ENCODE results near the gene AKT1S1. TPM values are rescaled to one million over a fixed set of nuclear protein-coding genes. Genes with fewer than 3 reads are reported as not detected.

AKT1S1 gene
- total and polyA plus RNA-seq, 2 donors (not counting 1 experiment from before 2014, with no cell fraction given) = 16.6 to 23.0 TPM

- no peak overlapping the region for H3K9ac ChIP-seq (ENCODE audit: low read length)
- DNase-seq = no peak
- TF ChIP-seq EZH2 (IDR thresholded peaks at IDR 0.05; ENCODE audit: borderline replicate concordance, insufficient read depth, low read depth, low read length, poor library complexity, severe bottlenecking) = no peak
- no peak for TF ChIP-seq CTCF (IDR thresholded peaks at IDR 0.05)
- no peaks in the 10 kb centered on the region for H3K27me3 Mint-ChIP-seq
- no peak overlapping the region for H3K4me3 Mint-ChIP-seq
- no peak overlapping the region for H3K27ac ChIP-seq (ENCODE audit: low read length in 2 of 2)
- H3K27ac Mint-ChIP-seq = no peak overlapping the region
- H3K4me1 Mint-ChIP-seq = peaks cover 11% of the 10 kb centered on the region
- no peaks in the 10 kb centered on the region for H3K9me3 ChIP-seq (ENCODE audit: control extremely low read depth in 1 of 3, control insufficient read depth in 2 of 3, insufficient read depth in 1 of 3, low read length in 2 of 3)
- no peaks in the 10 kb centered on the region for H3K9me3 Mint-ChIP-seq (ENCODE audit: insufficient read depth)
- H3K4me1 ChIP-seq (ENCODE audit: control insufficient read depth in 2 of 2, insufficient read depth in 2 of 2, low read length in 2 of 2) = peaks cover 7 to 12% of the 10 kb centered on the region in 2 donors
- H3K79me2 ChIP-seq (ENCODE audit: control insufficient read depth, insufficient read depth, low read length) = peaks cover 8% of the 10 kb centered on the region
- no peak overlapping the region for H2AFZ ChIP-seq (ENCODE audit: insufficient read depth, low read depth, low read length, poor library complexity, severe bottlenecking)
- intact Hi-C loops (cut with micrococcal nuclease) = no loop called here
- ChIA-PET POLR2A (no interaction called here), CTCF (no interaction called here)
- ATAC-seq (ENCODE audit: low read depth) = no peak
- H4K20me1 ChIP-seq (ENCODE audit: control insufficient read depth, insufficient read depth, low read length, poor library complexity, severe bottlenecking) = peaks cover 50% of the 10 kb centered on the region
- 96% methylated on average over 14 of the region's 14 CpGs for WGBS (ENCODE audit: insufficient coverage)
- H3K4me3 ChIP-seq (ENCODE audit: control extremely low read depth in 1 of 5, extremely low read depth in 1 of 5, insufficient read depth in 1 of 5, low read depth in 2 of 5, low read length in 4 of 5) = no peak overlapping the region
- no peak overlapping the region for H3K4me2 ChIP-seq (replicated peaks; ENCODE audit: low read depth, low read length, poor library complexity, severe bottlenecking)
- peaks cover 0 to 62% of the 10 kb centered on the region in 2 experiments for H3K36me3 ChIP-seq (replicated peaks in 1 of 2; ENCODE audit: control extremely low read depth in 1 of 2, control insufficient read depth in 1 of 2, extremely low read depth in 1 of 2, insufficient read depth in 2 of 2, low read length in 1 of 2)
- no peaks in the 10 kb centered on the region for H3K27me3 ChIP-seq (replicated peaks in 1 of 4; ENCODE audit: control extremely low read depth in 1 of 4, control insufficient read depth in 3 of 4, insufficient read depth in 4 of 4, low read length in 3 of 4)
Measured at GRCh38 chr19:49882643-49883042, 5.5 kb upstream of the AKT1S1 start.

- H3K27ac ChIP-seq (ENCODE audit: low read length in 2 of 2) = no peak overlapping the region
- no peak overlapping the region for H2AFZ ChIP-seq (ENCODE audit: insufficient read depth, low read depth, low read length, poor library complexity, severe bottlenecking)
- ChIA-PET CTCF (interaction anchor here (1.6 kb wide), 1 partner anchor 9 kb away, joined by 5 read pairs; no protein-coding TSS in a partner anchor), POLR2A (no interaction called here)
- Mint-ChIP-seq H3K27me3 (no peaks in the 10 kb centered on the region), H3K9me3 (ENCODE audit: insufficient read depth) (no peaks in the 10 kb centered on the region), H3K27ac (no peak overlapping the region), H3K4me3 (no peak overlapping the region), H3K4me1 (peaks cover 11% of the 10 kb centered on the region)
- peaks cover 0 to 62% of the 10 kb centered on the region in 2 experiments for H3K36me3 ChIP-seq (replicated peaks in 1 of 2; ENCODE audit: control extremely low read depth in 1 of 2, control insufficient read depth in 1 of 2, extremely low read depth in 1 of 2, insufficient read depth in 2 of 2, low read length in 1 of 2)
- ATAC-seq (ENCODE audit: low read depth) = no peak
- H3K4me1 ChIP-seq (ENCODE audit: control insufficient read depth in 2 of 2, insufficient read depth in 2 of 2, low read length in 2 of 2) = peaks cover 7 to 12% of the 10 kb centered on the region in 2 donors
- H3K9ac ChIP-seq (ENCODE audit: low read length) = no peak overlapping the region
- no peaks in the 10 kb centered on the region for H3K27me3 ChIP-seq (replicated peaks in 1 of 4; ENCODE audit: control extremely low read depth in 1 of 4, control insufficient read depth in 3 of 4, insufficient read depth in 4 of 4, low read length in 3 of 4)
- H3K79me2 ChIP-seq (ENCODE audit: control insufficient read depth, insufficient read depth, low read length) = peaks cover 8% of the 10 kb centered on the region
- 100% methylated on average over 19 of the region's 31 CpGs for WGBS (ENCODE audit: insufficient coverage)
- H3K4me2 ChIP-seq (replicated peaks; ENCODE audit: low read depth, low read length, poor library complexity, severe bottlenecking) = no peak overlapping the region
- intact Hi-C loops (cut with micrococcal nuclease) = no loop called here
- H4K20me1 ChIP-seq (ENCODE audit: control insufficient read depth, insufficient read depth, low read length, poor library complexity, severe bottlenecking) = peaks cover 47% of the 10 kb centered on the region
- no peaks in the 10 kb centered on the region for H3K9me3 ChIP-seq (ENCODE audit: control extremely low read depth in 1 of 3, control insufficient read depth in 2 of 3, insufficient read depth in 1 of 3, low read length in 2 of 3)
- no peak overlapping the region for H3K4me3 ChIP-seq (ENCODE audit: control extremely low read depth in 1 of 5, extremely low read depth in 1 of 5, insufficient read depth in 1 of 5, low read depth in 2 of 5, low read length in 4 of 5)
- no peak for DNase-seq
- TF ChIP-seq CTCF (IDR thresholded peaks at IDR 0.05) = no peak
Measured at GRCh38 chr19:49881672-49882394, 4.7 kb upstream of the AKT1S1 start.
